Measurements from ENCODE around the gene CCDC68.

CCDC68 gene
- total RNA-seq = 0 to 0.26 (median 0) reads per million in 3 donors

- Histone ChIP-seq H3K9me3 (ENCODE audit: control insufficient read depth, low read length) (no peaks in the 10 kb centered on the region), H3K27ac (ENCODE audit: insufficient read depth, low read length, poor library complexity, severe bottlenecking) (no peak within 1 kb of the TSS), H3K27me3 (replicated peaks; ENCODE audit: control insufficient read depth, insufficient read depth, low read length, poor library complexity, severe bottlenecking) (peaks cover 11% of the 10 kb centered on the region), H3K4me1 (ENCODE audit: control insufficient read depth, insufficient read depth, low read length, poor library complexity, severe bottlenecking) (peaks cover 5% of the 10 kb centered on the region), H3K36me3 (ENCODE audit: control insufficient read depth, insufficient read depth, low read length) (no peaks in the 10 kb centered on the region), H3K4me3 (ENCODE audit: insufficient read depth, low read depth, low read length, poor library complexity, severe bottlenecking) (no peak within 1 kb of the TSS)
- no peak for DNase-seq
Observed at GRCh38 chr18:54958704-54959625, at the start of gene CCDC68. CCDC68 (minus strand) TSS chr18:54959461; CDS start chr18:54942791, 16,670 bp downstream.

- Histone ChIP-seq H3K4me1 (ENCODE audit: control insufficient read depth, insufficient read depth, low read length, poor library complexity, severe bottlenecking) (no peaks in the 10 kb centered on the region), H3K36me3 (ENCODE audit: control insufficient read depth, insufficient read depth, low read length) (no peaks in the 10 kb centered on the region), H3K27ac (ENCODE audit: insufficient read depth, low read length, poor library complexity, severe bottlenecking) (no peak overlapping the region), H3K27me3 (replicated peaks; ENCODE audit: control insufficient read depth, insufficient read depth, low read length, poor library complexity, severe bottlenecking) (no peaks in the 10 kb centered on the region), H3K4me3 (ENCODE audit: insufficient read depth, low read depth, low read length, poor library complexity, severe bottlenecking) (no peak overlapping the region), H3K9me3 (ENCODE audit: control insufficient read depth, low read length) (no peaks in the 10 kb centered on the region)
- DNase-seq = no peak
Observed at GRCh38 chr18:55007602-55008001, 48.3 kb upstream of the CCDC68 start.

- Histone ChIP-seq H3K27me3 (replicated peaks; ENCODE audit: control insufficient read depth, insufficient read depth, low read length, poor library complexity, severe bottlenecking) (no peaks in the 10 kb centered on the region), H3K4me3 (ENCODE audit: insufficient read depth, low read depth, low read length, poor library complexity, severe bottlenecking) (no peak overlapping the region), H3K9me3 (ENCODE audit: control insufficient read depth, low read length) (no peaks in the 10 kb centered on the region), H3K27ac (ENCODE audit: insufficient read depth, low read length, poor library complexity, severe bottlenecking) (no peak overlapping the region), H3K36me3 (ENCODE audit: control insufficient read depth, insufficient read depth, low read length) (no peaks in the 10 kb centered on the region), H3K4me1 (ENCODE audit: control insufficient read depth, insufficient read depth, low read length, poor library complexity, severe bottlenecking) (no peaks in the 10 kb centered on the region)
- no peak for DNase-seq
Observed at GRCh38 chr18:55003695-55004094, 44.4 kb upstream of the CCDC68 start.

- H3K4me1 ChIP-seq (ENCODE audit: control insufficient read depth, insufficient read depth, low read length, poor library complexity, severe bottlenecking) = no peaks in the 10 kb centered on the region
- no peak overlapping the region for H3K4me3 ChIP-seq (ENCODE audit: insufficient read depth, low read depth, low read length, poor library complexity, severe bottlenecking)
- no peaks in the 10 kb centered on the region for H3K36me3 ChIP-seq (ENCODE audit: control insufficient read depth, insufficient read depth, low read length)
- no peak for DNase-seq
- H3K27ac ChIP-seq (ENCODE audit: insufficient read depth, low read length, poor library complexity, severe bottlenecking) = no peak overlapping the region
- no peaks in the 10 kb centered on the region for H3K9me3 ChIP-seq (ENCODE audit: control insufficient read depth, low read length)
- no peaks in the 10 kb centered on the region for H3K27me3 ChIP-seq (replicated peaks; ENCODE audit: control insufficient read depth, insufficient read depth, low read length, poor library complexity, severe bottlenecking)
Observed at GRCh38 chr18:55002261-55002660, 43.0 kb upstream of the CCDC68 start.

GRCh38 chr18:55001394-55002024, 42.2 kb upstream of the CCDC68 start:
- Histone ChIP-seq H3K36me3 (ENCODE audit: control insufficient read depth, insufficient read depth, low read length) (no peaks in the 10 kb centered on the region), H3K27ac (ENCODE audit: insufficient read depth, low read length, poor library complexity, severe bottlenecking) (no peak overlapping the region), H3K9me3 (ENCODE audit: control insufficient read depth, low read length) (no peaks in the 10 kb centered on the region), H3K4me3 (ENCODE audit: insufficient read depth, low read depth, low read length, poor library complexity, severe bottlenecking) (no peak overlapping the region), H3K27me3 (replicated peaks; ENCODE audit: control insufficient read depth, insufficient read depth, low read length, poor library complexity, severe bottlenecking) (no peaks in the 10 kb centered on the region), H3K4me1 (ENCODE audit: control insufficient read depth, insufficient read depth, low read length, poor library complexity, severe bottlenecking) (no peaks in the 10 kb centered on the region)
- DNase-seq = no peak

GRCh38 chr18:55000529-55000928, 41.3 kb upstream of the CCDC68 start:
- Histone ChIP-seq H3K4me3 (ENCODE audit: insufficient read depth, low read depth, low read length, poor library complexity, severe bottlenecking) (no peak overlapping the region), H3K27ac (ENCODE audit: insufficient read depth, low read length, poor library complexity, severe bottlenecking) (no peak overlapping the region), H3K4me1 (ENCODE audit: control insufficient read depth, insufficient read depth, low read length, poor library complexity, severe bottlenecking) (no peaks in the 10 kb centered on the region), H3K9me3 (ENCODE audit: control insufficient read depth, low read length) (no peaks in the 10 kb centered on the region), H3K27me3 (replicated peaks; ENCODE audit: control insufficient read depth, insufficient read depth, low read length, poor library complexity, severe bottlenecking) (no peaks in the 10 kb centered on the region), H3K36me3 (ENCODE audit: control insufficient read depth, insufficient read depth, low read length) (no peaks in the 10 kb centered on the region)
- DNase-seq = no peak

GRCh38 chr18:54999016-54999415, 39.8 kb upstream of the CCDC68 start:
- no peak for DNase-seq
- H3K4me3 ChIP-seq (ENCODE audit: insufficient read depth, low read depth, low read length, poor library complexity, severe bottlenecking) = no peak overlapping the region
- H3K4me1 ChIP-seq (ENCODE audit: control insufficient read depth, insufficient read depth, low read length, poor library complexity, severe bottlenecking) = no peaks in the 10 kb centered on the region
- H3K27me3 ChIP-seq (replicated peaks; ENCODE audit: control insufficient read depth, insufficient read depth, low read length, poor library complexity, severe bottlenecking) = no peaks in the 10 kb centered on the region
- H3K36me3 ChIP-seq (ENCODE audit: control insufficient read depth, insufficient read depth, low read length) = no peaks in the 10 kb centered on the region
- H3K9me3 ChIP-seq (ENCODE audit: control insufficient read depth, low read length) = no peaks in the 10 kb centered on the region
- no peak overlapping the region for H3K27ac ChIP-seq (ENCODE audit: insufficient read depth, low read length, poor library complexity, severe bottlenecking)

GRCh38 chr18:54995421-54996143, 36.3 kb upstream of the CCDC68 start:
- no peaks in the 10 kb centered on the region for H3K9me3 ChIP-seq (ENCODE audit: control insufficient read depth, low read length)
- H3K4me1 ChIP-seq (ENCODE audit: control insufficient read depth, insufficient read depth, low read length, poor library complexity, severe bottlenecking) = no peaks in the 10 kb centered on the region
- H3K27ac ChIP-seq (ENCODE audit: insufficient read depth, low read length, poor library complexity, severe bottlenecking) = no peak overlapping the region
- H3K27me3 ChIP-seq (replicated peaks; ENCODE audit: control insufficient read depth, insufficient read depth, low read length, poor library complexity, severe bottlenecking) = no peaks in the 10 kb centered on the region
- no peak for DNase-seq
- no peak overlapping the region for H3K4me3 ChIP-seq (ENCODE audit: insufficient read depth, low read depth, low read length, poor library complexity, severe bottlenecking)
- no peaks in the 10 kb centered on the region for H3K36me3 ChIP-seq (ENCODE audit: control insufficient read depth, insufficient read depth, low read length)

- Histone ChIP-seq H3K36me3 (ENCODE audit: control insufficient read depth, insufficient read depth, low read length) (no peaks in the 10 kb centered on the region), H3K4me3 (ENCODE audit: insufficient read depth, low read depth, low read length, poor library complexity, severe bottlenecking) (no peak overlapping the region), H3K27ac (ENCODE audit: insufficient read depth, low read length, poor library complexity, severe bottlenecking) (no peak overlapping the region), H3K4me1 (ENCODE audit: control insufficient read depth, insufficient read depth, low read length, poor library complexity, severe bottlenecking) (no peaks in the 10 kb centered on the region), H3K9me3 (ENCODE audit: control insufficient read depth, low read length) (no peaks in the 10 kb centered on the region), H3K27me3 (replicated peaks; ENCODE audit: control insufficient read depth, insufficient read depth, low read length, poor library complexity, severe bottlenecking) (no peaks in the 10 kb centered on the region)
- no peak for DNase-seq
Observed at GRCh38 chr18:54991981-54992380, 32.7 kb upstream of the CCDC68 start.

GRCh38 chr18:54984908-54985307, 25.6 kb upstream of the CCDC68 start:
- H3K27me3 ChIP-seq (replicated peaks; ENCODE audit: control insufficient read depth, insufficient read depth, low read length, poor library complexity, severe bottlenecking) = no peaks in the 10 kb centered on the region

More at GRCh38 chr18:54984908-54985307, 25.6 kb upstream of the CCDC68 start:
- H3K4me3 ChIP-seq (ENCODE audit: insufficient read depth, low read depth, low read length, poor library complexity, severe bottlenecking) = no peak overlapping the region
- H3K36me3 ChIP-seq (ENCODE audit: control insufficient read depth, insufficient read depth, low read length) = no peaks in the 10 kb centered on the region
- no peaks in the 10 kb centered on the region for H3K4me1 ChIP-seq (ENCODE audit: control insufficient read depth, insufficient read depth, low read length, poor library complexity, severe bottlenecking)
- DNase-seq = no peak
- H3K9me3 ChIP-seq (ENCODE audit: control insufficient read depth, low read length) = no peaks in the 10 kb centered on the region
- no peak overlapping the region for H3K27ac ChIP-seq (ENCODE audit: insufficient read depth, low read length, poor library complexity, severe bottlenecking)

Measured in effector memory CD4-positive, alpha-beta T cell (primary cell).